Fibroblast of pulmonary artery (primary cell): ENCODE data around the gene CAMTA1.

Source experiments
- DNase-seq: peaks from one replicate; pipeline ENCODE4 v3.0.0-alpha.2; 2010; ENCODE audit warnings: low read depth
- H3K4me3 ChIP-seq: replicated peaks from 2 replicates; pipeline ENCODE4 v1.5.1; 2011; ENCODE audit warnings: low read depth, mild to moderate bottlenecking, control low read depth, low read length, moderate library complexity
- CTCF ChIP-seq: IDR thresholded peaks from 2 replicates; pipeline ENCODE4 v1.5.1; 2011; ENCODE audit warnings: mild to moderate bottlenecking, control low read depth, low read length, inconsistent platforms; ENCODE audit errors: missing control alignments

CAMTA1 gene

DNA sequence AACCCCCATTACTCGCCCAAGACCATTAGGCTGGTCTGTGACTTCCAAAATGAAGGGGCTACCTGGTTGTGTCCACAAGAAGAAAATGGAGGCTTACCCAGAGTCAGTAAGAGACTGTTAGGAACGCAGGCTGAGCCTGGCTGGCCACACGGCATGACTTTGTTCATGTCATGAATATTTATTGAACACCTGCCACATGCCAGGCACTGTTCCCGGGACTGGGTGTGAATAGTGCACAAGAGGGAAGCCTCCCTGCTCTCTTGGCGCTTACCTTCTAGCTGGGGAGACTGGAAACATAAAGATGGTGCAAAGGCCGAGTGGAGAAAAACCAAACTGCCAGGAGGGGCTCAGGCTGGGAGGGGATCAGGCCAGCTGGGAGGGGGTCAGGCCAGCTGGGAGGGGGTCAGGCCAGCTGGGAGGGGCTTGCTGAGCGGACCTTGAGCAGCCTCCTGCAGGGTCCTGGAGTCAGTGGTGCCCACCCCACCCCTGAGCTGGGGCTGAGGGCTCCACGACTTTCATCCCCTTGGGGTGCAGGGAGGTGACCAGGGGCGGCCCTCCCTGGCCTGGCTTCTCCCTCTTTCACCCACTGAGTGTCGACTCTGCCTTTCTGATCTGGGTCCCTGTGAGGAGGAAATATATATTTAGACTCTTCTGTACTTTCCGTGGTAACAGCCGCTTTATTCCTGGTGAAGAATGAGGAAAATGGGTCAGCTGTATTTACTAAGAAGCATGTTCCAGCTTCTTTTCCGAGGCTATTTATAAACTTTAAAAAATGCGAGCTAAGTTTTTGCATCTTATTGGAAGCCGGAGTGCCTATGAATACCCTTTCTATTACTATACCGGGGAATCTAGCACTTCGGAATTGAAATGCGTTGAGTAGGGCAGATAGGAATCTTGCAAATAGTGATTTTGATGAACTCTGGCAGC is 139.0 kb downstream of the CAMTA1 start:
- H3K4me3 ChIP-seq: no peak overlapping the region
- no peak for TF ChIP-seq CTCF
- DNase-seq: no peak

DNA sequence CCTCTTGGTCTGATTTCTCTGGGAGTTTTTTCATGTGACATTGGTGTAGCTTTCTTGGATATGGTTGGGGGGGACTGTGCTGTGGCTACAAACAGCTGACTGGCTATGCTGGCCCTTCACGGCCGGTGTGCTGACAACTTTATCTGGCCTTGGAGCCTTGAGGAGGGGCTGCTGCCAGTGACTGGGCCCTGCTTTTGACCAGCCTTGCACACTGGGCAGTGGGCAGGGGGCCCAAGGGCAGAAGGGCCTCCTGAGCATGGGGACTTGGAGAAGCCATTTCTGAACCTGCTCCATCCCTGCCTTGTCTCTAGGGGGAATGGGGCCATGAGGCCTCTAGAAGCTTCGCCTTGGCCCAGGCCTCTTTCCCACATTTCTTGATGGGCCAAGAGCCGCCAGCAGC is 139.6 kb downstream of the CAMTA1 start:
- no peak overlapping the region for H3K4me3 ChIP-seq
- DNase-seq: no peak
- TF ChIP-seq CTCF: no peak

DNA sequence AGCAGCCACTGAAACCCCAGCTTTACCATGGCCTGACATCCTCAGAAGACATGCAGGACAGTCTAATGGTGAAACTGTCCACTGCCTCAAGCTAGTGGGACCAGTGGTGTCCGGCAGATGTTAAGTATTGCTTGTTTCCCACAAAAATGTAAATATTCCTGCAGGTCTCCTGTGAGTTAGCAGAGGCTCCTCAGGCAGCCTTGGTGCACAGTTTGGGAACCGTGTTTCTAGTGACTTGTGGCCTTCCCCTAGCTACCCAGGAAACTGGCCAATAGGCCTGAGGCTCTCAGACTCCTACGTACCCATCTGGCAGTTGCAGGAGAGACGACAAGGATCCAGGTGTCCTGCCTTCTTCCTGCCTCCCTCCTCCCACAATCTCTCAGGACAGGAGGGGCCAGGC is 142.4 kb downstream of the CAMTA1 start:
- no peak for TF ChIP-seq CTCF
- H3K4me3 ChIP-seq: no peak overlapping the region
- no peak for DNase-seq

DNA sequence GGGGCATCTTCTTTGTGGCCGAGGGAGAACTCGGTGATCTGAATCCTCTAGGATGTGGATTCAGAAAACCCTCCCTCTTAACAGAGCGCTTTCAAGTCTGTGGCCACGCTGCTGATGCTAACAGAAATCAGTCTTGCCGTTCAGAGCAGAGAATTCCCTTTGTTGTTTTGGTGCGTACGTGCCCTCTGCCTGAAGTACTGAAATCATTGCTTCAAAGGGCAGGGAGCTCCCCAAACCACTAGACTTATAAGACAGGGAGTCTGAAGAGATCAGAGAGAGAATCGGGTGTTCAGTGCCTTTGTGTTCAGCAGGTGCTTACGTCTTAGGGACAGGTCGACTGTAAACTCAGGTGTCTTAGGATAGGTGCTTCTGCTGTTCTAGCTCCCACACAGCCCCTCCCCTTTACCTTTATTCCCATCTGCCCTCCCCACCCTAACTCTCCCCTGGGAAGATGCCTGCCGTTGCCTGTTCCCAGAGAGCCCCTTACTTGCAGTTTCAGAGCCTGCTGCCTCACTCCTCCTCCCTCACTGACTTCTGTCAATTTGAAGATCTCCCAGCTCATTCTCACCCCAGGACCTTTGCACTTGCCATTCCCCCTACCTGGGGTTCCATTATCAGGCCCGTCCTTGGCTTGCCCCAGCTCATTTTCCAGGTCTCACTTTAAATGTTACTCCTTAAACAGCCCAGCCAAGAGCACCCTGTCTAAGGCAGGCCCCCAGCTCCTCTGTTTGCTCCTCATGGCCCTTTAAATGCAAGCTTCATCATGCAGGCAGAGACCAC is 143.0 kb downstream of the CAMTA1 start:
- no peak for DNase-seq
- H3K4me3 ChIP-seq: no peak overlapping the region
- no peak for TF ChIP-seq CTCF

GRCh38 chr1:6930732-6931300 is 145.6 kb downstream of the CAMTA1 start:
- DNase-seq: no peak
- TF ChIP-seq CTCF: no peak
- H3K4me3 ChIP-seq: no peak overlapping the region

DNA sequence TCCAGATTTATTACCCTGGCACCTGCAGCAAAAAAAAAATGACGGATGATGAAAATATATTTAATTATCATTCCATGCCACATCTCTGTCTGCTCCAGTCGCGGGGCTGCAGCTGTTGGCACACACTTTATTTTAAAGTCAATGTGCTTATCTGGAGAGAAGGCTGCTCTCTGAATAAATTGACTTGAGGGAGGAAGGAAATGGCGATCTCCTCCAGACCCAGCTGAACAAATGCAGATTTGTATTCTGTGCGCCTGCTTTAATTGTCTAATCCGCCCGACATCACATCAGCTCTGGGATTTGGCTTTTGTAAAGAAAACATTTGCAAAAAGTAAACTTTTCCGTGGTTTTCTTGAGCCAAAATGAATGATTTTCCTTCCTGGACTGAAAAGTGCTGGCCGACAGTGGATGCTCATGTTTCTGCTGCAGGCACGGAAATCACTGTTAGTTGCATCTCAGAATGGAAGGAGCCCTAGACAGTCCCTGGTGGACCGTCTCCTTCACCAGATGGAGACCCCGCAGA is 150.2 kb downstream of the CAMTA1 start:
- no peak overlapping the region for H3K4me3 ChIP-seq
- no peak for TF ChIP-seq CTCF
- DNase-seq: no peak
